COLO829 (cell line): ENCODE measurements around the gene MDC1.
"Not testable (repeated sequence)": the region's sequence is repeated elsewhere in the genome, so short reads cannot be mapped to it uniquely, and the experiment has no call there.

Experiments used
- DNase-seq: peaks from one replicate; pipeline ENCODE4 v3.0.0; 2012; ENCODE audit warnings: low spot score

MDC1 gene

GRCh38 chr6:30725713-30726505, 8.8 kb upstream of the MDC1 start:
- no peak for DNase-seq

- DNase-seq = no peak
Measured at GRCh38 chr6:30724906-30725667, 8.0 kb upstream of the MDC1 start.

- DNase-seq = not testable (repeated sequence)
Measured at GRCh38 chr6:30723843-30724741, 7.0 kb upstream of the MDC1 start.

GRCh38 chr6:30723159-30723842, 6.2 kb upstream of the MDC1 start:
- not testable (repeated sequence) for DNase-seq

- DNase-seq = peak; percentile 73
Measured at GRCh38 chr6:30722280-30723112, 5.4 kb upstream of the MDC1 start.

- not testable (repeated sequence) for DNase-seq
Measured at GRCh38 chr6:30722025-30722279, 4.9 kb upstream of the MDC1 start.

- DNase-seq = peak; percentile 83
Measured at GRCh38 chr6:30721198-30722024, 4.3 kb upstream of the MDC1 start.

- no peak for DNase-seq
Measured at GRCh38 chr6:30720738-30721197, 3.7 kb upstream of the MDC1 start.

GRCh38 chr6:30719791-30720737, 3.0 kb upstream of the MDC1 start, which contains the start of gene TUBB:
TUBB (plus strand) TSS chr6:30720352; CDS start chr6:30720507, 155 bp downstream.
- DNase-seq = peak; percentile 89

GRCh38 chr6:30719356-30719755, 2.3 kb upstream of the MDC1 start:
- DNase-seq = no peak

GRCh38 chr6:30717845-30718720, 1.0 kb upstream of the MDC1 start:
- DNase-seq = not testable (repeated sequence)

GRCh38 chr6:30716879-30717128, 277 bp downstream of the MDC1 start:
- no peak for DNase-seq

- no peak for DNase-seq
Measured at GRCh38 chr6:30714263-30714662, 2.8 kb downstream of the MDC1 start.

GRCh38 chr6:30712441-30712945, 4.6 kb downstream of the MDC1 start:
- no peak for DNase-seq

- DNase-seq = no peak
Measured at GRCh38 chr6:30711758-30712380, 5.2 kb downstream of the MDC1 start.

- DNase-seq = no peak
Measured at GRCh38 chr6:30709101-30709868, 7.8 kb downstream of the MDC1 start.
